GM06990 (cell line): ENCODE measurements around the gene TRERF1.

ENCODE experiments used
- DNase-seq: peaks from one replicate; pipeline ENCODE4 v3.0.0-alpha.2; 2011; ENCODE audit not compliant: insufficient read length; ENCODE audit errors: extremely low read depth
- H3K27me3 ChIP-seq: replicated peaks from 2 replicates; pipeline ENCODE4 v1.6.0; 2011; ENCODE audit warnings: low read length; ENCODE audit not compliant: control insufficient read depth, insufficient read depth
- H3K36me3 ChIP-seq: 2 replicates; pipeline ENCODE4 v1.5.1; 2011; ENCODE audit warnings: low read length; ENCODE audit not compliant: control insufficient read depth, insufficient read depth
- H3K4me3 ChIP-seq: replicated peaks from 2 replicates; pipeline ENCODE4 v1.5.1; 2011; ENCODE audit warnings: low read depth, mild to moderate bottlenecking, control low read depth, low read length
- TF ChIP-seq, protein P1 (sequence below): IDR thresholded peaks from 2 replicates; pipeline ENCODE4 v1.5.1; 2011; ENCODE audit warnings: low read length, control low read depth, mild to moderate bottlenecking, inconsistent platforms; ENCODE audit not compliant: insufficient read depth, poor library complexity, severe bottlenecking

The TRERF1 gene

DNA sequence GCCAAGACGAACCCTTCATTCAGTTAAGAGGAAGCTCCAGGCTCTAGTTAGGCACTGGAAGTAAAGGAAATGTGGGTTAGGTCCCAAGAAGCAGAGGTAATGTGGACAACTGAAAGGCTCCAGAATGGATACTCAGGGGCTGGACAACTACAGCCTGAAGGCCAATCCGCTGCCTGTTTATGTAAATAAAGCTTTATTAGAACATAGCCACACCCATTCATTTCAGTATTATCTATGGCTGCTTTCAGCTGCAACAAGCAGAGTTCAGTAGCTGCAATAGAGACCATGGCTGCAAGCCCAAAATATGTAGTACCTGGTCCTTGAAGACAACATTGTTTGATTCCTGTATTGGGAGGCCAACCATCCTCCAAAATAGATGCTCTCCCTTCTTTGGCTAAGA is 133.2 kb downstream of the TRERF1 start:
- no peak overlapping the region for H3K4me3 ChIP-seq
- TF ChIP-seq, protein P1, sequence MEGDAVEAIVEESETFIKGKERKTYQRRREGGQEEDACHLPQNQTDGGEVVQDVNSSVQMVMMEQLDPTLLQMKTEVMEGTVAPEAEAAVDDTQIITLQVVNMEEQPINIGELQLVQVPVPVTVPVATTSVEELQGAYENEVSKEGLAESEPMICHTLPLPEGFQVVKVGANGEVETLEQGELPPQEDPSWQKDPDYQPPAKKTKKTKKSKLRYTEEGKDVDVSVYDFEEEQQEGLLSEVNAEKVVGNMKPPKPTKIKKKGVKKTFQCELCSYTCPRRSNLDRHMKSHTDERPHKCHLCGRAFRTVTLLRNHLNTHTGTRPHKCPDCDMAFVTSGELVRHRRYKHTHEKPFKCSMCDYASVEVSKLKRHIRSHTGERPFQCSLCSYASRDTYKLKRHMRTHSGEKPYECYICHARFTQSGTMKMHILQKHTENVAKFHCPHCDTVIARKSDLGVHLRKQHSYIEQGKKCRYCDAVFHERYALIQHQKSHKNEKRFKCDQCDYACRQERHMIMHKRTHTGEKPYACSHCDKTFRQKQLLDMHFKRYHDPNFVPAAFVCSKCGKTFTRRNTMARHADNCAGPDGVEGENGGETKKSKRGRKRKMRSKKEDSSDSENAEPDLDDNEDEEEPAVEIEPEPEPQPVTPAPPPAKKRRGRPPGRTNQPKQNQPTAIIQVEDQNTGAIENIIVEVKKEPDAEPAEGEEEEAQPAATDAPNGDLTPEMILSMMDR, result no peak
- no peak for DNase-seq
- H3K27me3 ChIP-seq, result no peaks in the 10 kb centered on the region
- no peaks in the 10 kb centered on the region for H3K36me3 ChIP-seq

DNA sequence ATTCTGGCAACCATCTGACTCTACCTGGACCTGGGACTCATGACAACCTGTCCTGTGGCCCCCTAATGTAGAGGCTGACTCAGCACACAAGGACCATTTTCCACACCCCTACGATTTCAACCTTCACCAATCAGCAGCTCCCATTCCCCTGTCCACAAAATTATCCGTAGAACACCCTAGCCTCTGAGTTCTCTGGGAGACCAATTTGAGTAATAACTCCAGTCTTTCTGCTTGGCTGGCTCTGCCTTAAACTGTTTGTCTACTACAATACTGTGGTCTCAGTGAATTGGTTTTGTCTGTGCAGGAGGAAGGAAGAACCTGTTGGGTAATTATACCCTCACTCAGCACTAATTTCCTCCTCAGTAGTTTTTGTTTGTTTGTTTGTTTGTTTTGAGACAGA is 134.7 kb downstream of the TRERF1 start:
- TF ChIP-seq, protein P1, result no peak
- Histone ChIP-seq H3K36me3 (no peaks in the 10 kb centered on the region), H3K27me3 (no peaks in the 10 kb centered on the region), H3K4me3 (no peak overlapping the region)
- DNase-seq, result peak; percentile 22

DNA sequence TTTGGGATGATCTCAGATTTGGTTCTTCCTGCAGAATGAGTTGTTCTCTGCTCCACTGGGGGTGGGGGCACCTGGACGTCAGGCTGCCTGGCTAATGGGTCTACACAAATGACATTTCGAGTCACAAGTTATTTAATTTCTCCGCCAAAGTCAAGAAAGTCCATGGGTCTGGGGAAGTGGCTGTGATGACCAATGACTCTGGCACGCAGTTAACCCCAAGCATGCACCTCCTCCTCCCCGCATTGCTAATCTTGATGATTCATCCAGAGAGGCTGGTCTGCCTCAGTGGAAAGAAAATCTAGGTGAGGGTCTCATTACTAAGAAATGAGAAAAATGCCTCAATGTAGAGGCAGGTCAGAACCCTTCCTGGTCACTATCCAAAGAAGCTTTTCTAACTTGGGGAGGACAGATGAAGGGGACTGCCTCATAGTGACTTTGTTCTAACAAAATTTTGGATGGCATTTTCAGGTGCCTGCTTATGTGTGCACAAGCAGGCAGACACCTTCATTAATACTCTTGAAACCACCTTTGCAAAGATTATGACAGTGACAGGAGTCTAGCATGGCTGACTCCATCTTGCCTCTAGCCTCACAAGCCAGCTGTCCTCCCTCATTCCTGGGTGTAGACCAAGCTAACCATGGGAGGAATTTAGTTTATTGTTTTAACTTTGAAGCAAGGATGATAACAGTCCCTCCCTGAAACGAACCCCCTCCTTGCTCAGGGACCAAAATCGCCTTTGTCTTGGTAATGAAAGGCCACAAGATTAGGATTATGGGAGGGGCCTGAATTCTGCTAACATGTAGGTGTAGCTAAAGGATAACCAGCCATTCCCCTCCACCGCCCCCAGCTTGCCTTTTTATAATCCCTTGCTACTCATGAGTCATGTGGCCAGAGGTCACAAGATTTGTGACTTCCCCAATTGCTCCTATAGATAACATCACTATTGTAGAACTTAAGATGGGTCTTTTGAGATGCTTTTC is 135.4 kb downstream of the TRERF1 start:
- no peaks in the 10 kb centered on the region for H3K36me3 ChIP-seq
- no peak for DNase-seq
- TF ChIP-seq, protein P1, result no peak
- no peak overlapping the region for H3K4me3 ChIP-seq
- no peaks in the 10 kb centered on the region for H3K27me3 ChIP-seq

DNA sequence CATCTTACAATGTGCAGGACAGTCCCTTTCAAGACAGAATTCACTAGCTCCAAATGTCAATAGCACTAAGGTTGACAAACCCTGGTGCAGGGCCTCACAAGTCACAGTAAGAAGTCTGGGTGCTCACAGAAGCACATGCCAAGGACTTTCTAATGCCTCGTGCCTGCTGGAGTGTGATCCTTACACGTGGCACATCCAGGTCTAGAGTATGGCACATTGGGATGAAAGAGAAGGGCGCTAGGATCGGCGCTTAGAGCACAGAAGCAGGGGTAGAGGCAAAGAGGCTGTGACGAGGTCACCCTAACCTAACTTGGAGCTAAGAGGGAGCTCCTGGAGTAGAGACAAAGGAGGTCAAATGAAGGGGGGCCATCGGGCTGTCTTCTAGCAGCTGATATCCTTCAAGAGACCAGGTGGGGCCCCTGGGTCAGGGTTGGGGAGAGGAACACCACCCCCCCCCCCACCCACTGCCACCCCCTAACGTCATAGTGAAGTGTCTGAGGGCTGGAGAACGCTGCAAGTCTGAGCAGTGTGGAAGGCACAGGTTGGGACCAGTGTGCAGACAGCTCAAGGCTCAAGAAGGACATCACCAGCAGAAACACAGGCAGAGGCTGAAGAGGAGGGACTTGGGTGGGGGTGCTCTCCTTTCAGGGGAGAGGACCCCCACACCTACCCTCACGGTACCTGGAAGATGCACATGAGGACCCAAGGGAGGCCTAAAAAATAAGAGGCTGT is 136.3 kb downstream of the TRERF1 start:
- TF ChIP-seq, protein P1, result no peak
- DNase-seq, result no peak
- H3K36me3 ChIP-seq, result no peaks in the 10 kb centered on the region
- no peaks in the 10 kb centered on the region for H3K27me3 ChIP-seq
- H3K4me3 ChIP-seq, result no peak overlapping the region

DNA sequence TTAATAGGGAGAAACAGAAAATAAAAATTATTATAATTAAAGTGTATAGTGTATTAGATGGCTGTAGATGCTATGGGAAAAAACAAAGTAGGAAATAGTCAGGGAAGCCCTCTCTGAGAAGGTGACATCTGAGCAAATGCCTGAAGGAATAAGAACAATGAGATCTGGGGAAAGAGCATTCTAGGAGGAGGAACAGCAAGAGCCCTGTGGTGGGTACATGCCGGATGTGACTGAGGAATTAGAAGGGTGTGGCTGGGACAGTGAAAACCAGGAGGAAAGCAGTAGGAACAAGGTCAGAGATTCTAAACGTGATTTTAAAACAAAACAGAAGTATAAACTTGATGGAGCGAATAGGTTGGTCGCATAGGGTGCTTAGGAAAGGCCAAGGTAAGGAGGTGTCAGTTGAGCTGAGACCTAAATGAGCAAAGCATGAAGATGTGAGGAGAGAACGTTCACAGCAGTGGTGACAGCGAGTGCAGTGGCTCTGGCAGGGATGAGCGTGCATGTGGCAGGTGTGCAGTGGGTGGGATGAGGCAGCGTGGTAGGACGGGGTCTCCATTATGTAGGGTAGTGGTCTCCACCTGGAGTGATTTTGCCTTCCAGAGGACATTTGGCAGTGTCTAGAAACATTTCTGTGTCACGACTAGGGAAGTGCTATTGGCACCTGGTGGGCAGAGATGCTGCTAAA is 137.0 kb downstream of the TRERF1 start:
- Histone ChIP-seq H3K4me3 (no peak overlapping the region), H3K36me3 (no peaks in the 10 kb centered on the region), H3K27me3 (no peaks in the 10 kb centered on the region)
- TF ChIP-seq, protein P1, result no peak
- DNase-seq, result no peak
